Measurements from ENCODE around the gene TMIGD2.
"Not testable (repeated sequence)": the region's sequence is repeated elsewhere in the genome, so short reads cannot be mapped to it uniquely, and the experiment has no call there.

The TMIGD2 gene

DNA sequence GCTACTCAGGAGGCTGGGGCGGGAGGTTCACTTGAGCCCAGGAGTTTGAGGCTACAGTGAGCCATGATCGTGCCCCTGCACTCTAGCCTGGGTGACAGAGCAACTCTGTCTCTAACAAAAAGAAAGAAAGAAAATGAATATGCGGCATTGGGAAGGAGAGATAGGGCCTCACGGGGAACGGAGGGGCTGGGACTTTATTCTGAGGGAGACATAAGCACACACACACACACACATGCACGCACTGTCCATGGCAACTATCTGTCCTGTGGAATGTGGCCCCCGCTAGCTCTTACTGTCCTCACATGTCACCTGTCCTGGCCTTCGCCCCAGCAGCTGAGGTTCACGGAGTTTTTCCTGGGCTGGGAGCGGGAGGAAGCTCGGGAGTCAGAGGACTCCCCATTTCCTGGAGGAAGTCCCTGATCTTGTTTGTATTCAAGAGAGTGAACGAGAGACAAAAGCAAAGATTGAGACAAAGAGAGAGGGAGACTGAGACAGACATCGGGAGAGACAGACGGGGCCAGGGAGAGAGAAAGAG lies 35.8 kb upstream of the TMIGD2 start:
- Histone ChIP-seq H3K36me3 (ENCODE audit: control insufficient read depth in 4 of 4, insufficient read depth in 4 of 4, low read length in 3 of 4) (peaks cover 0 to 2% (median 0%) of the 10 kb centered on the region in 4 experiments), H3K4me3 (ENCODE audit: control insufficient read depth in 1 of 7, extremely low read depth in 1 of 7, insufficient read depth in 4 of 7, low read depth in 2 of 7, low read length in 6 of 7) (peak overlapping the region; percentile 7 to 89 (median 69)), H3K27me3 (replicated peaks in 2 of 5; ENCODE audit: control insufficient read depth in 4 of 5, insufficient read depth in 5 of 5, low read length in 4 of 5) (no peaks in the 10 kb centered on the region), H3K9me3 (ENCODE audit: control extremely low read depth in 1 of 5, control insufficient read depth in 4 of 5, insufficient read depth in 2 of 5, low read depth in 1 of 5, low read length in 4 of 5) (no peaks in the 10 kb centered on the region), H3K4me1 (ENCODE audit: control extremely low read depth in 1 of 4, control insufficient read depth in 4 of 4, insufficient read depth in 4 of 4, low read length in 3 of 4) (peaks cover 0 to 20% (median 17%) of the 10 kb centered on the region in 4 experiments), H3K27ac (ENCODE audit: insufficient read depth in 1 of 2, low read depth in 1 of 2, low read length in 2 of 2, poor library complexity in 1 of 2, severe bottlenecking in 2 of 2) (peak overlapping the region; percentile 12 to 40)
- CTCF ChIA-PET = no interaction called here
- 10% methylated on average over 9 of the region's 14 CpGs for WGBS (ENCODE audit: insufficient coverage)
- POLR2A ChIA-PET = interaction anchor here (0.7 to 1.2 kb wide), 2 partner anchors 8 to 946 kb away, joined by 3 to 4 read pairs; no protein-coding TSS in a partner anchor
- DNase-seq = peak; percentile 29 to 60 (median 49)

DNA sequence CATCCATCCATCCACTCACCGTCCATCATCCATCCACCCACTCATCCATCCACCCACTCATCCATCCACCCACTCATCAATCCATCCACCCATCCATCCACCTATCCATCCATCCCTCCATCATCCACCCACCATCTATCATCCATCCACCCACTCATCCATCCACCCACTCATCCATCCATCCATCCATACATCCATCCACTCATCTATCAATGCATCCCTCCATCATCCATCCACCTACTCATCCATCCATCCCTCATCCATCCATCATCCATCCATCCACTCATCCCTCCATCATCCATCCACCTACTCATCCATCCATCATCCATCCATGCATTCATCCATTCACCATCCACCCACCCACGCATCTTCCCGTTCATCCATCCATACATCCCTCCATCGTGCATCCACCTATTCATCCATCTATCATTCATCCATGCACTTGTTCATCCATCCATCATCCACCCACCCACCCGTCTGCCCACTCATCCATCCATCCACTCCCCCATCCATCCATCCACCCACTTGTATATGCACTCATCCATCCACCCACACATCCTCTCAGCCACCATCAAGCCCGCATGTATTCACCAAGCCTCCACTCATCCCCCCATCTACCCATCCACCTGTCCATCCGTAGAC lies 32.9 kb upstream of the TMIGD2 start:
- 95% methylated on average over 7 of the region's 7 CpGs for WGBS (ENCODE audit: insufficient coverage)
- peaks cover 0 to 2% (median 0%) of the 10 kb centered on the region in 4 experiments for H3K36me3 ChIP-seq (ENCODE audit: control insufficient read depth in 4 of 4, insufficient read depth in 4 of 4, low read length in 3 of 4)
- H3K27me3 ChIP-seq (replicated peaks in 2 of 5; ENCODE audit: control insufficient read depth in 4 of 5, insufficient read depth in 5 of 5, low read length in 4 of 5) = no peaks in the 10 kb centered on the region
- POLR2A ChIA-PET = no interaction called here
- peaks cover 0 to 13% (median 10%) of the 10 kb centered on the region in 4 experiments for H3K4me1 ChIP-seq (ENCODE audit: control extremely low read depth in 1 of 4, control insufficient read depth in 4 of 4, insufficient read depth in 4 of 4, low read length in 3 of 4)
- no peak for DNase-seq
- H3K27ac ChIP-seq (ENCODE audit: insufficient read depth in 1 of 2, low read depth in 1 of 2, low read length in 2 of 2, poor library complexity in 1 of 2, severe bottlenecking in 2 of 2) = no peak overlapping the region
- no peaks in the 10 kb centered on the region for H3K9me3 ChIP-seq (ENCODE audit: control extremely low read depth in 1 of 5, control insufficient read depth in 4 of 5, insufficient read depth in 2 of 5, low read depth in 1 of 5, low read length in 4 of 5)
- H3K4me3 ChIP-seq (ENCODE audit: control insufficient read depth in 1 of 7, extremely low read depth in 1 of 7, insufficient read depth in 4 of 7, low read depth in 2 of 7, low read length in 6 of 7) = no peak overlapping the region
- CTCF ChIA-PET = no interaction called here

DNA sequence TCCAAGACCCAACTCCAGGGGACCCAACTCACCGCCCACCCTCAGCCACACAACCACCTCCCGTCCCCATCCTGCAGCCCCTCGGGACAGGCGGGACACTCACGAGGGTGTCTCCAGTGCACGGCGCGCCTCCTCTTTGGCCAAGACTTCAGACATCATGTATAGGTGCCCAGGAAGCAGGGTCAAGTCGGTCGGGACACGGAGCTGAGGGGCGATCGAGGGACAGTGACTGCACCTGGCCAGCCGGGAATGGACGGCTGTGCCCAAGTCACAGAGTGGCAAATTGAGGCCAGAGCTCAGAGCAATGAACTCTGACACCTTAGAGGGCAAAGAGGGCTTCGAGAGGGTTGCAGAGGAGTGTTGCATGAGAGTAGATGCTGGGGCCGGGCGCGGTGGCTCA lies 27.7 kb upstream of the TMIGD2 start:
- H3K36me3 ChIP-seq (ENCODE audit: control insufficient read depth in 4 of 4, insufficient read depth in 4 of 4, low read length in 3 of 4) = peaks cover 0 to under 1% (median 0%) of the 10 kb centered on the region in 4 experiments
- H3K9me3 ChIP-seq (ENCODE audit: control extremely low read depth in 1 of 5, control insufficient read depth in 4 of 5, insufficient read depth in 2 of 5, low read depth in 1 of 5, low read length in 4 of 5) = no peaks in the 10 kb centered on the region
- whole genome bisulfite sequencing (ENCODE audit: insufficient coverage) = 98% methylated on average over 14 of the region's 19 CpGs
- no peak overlapping the region for H3K4me3 ChIP-seq (ENCODE audit: control insufficient read depth in 1 of 7, extremely low read depth in 1 of 7, insufficient read depth in 4 of 7, low read depth in 2 of 7, low read length in 6 of 7)
- no peak for DNase-seq
- H3K4me1 ChIP-seq (ENCODE audit: control extremely low read depth in 1 of 4, control insufficient read depth in 4 of 4, insufficient read depth in 4 of 4, low read length in 3 of 4) = peaks cover 0 to 27% (median 24%) of the 10 kb centered on the region in 4 experiments
- peaks cover 0 to 20% (median 7%) of the 10 kb centered on the region in 5 experiments for H3K27me3 ChIP-seq (replicated peaks in 2 of 5; ENCODE audit: control insufficient read depth in 4 of 5, insufficient read depth in 5 of 5, low read length in 4 of 5)
- POLR2A ChIA-PET = no interaction called here
- CTCF ChIA-PET = interaction anchor here (0.8 to 1.4 kb wide), 2 partner anchors 10 to 62 kb away, joined by 3 read pairs; no protein-coding TSS in a partner anchor
- H3K27ac ChIP-seq (ENCODE audit: insufficient read depth in 1 of 2, low read depth in 1 of 2, low read length in 2 of 2, poor library complexity in 1 of 2, severe bottlenecking in 2 of 2) = no peak overlapping the region

DNA sequence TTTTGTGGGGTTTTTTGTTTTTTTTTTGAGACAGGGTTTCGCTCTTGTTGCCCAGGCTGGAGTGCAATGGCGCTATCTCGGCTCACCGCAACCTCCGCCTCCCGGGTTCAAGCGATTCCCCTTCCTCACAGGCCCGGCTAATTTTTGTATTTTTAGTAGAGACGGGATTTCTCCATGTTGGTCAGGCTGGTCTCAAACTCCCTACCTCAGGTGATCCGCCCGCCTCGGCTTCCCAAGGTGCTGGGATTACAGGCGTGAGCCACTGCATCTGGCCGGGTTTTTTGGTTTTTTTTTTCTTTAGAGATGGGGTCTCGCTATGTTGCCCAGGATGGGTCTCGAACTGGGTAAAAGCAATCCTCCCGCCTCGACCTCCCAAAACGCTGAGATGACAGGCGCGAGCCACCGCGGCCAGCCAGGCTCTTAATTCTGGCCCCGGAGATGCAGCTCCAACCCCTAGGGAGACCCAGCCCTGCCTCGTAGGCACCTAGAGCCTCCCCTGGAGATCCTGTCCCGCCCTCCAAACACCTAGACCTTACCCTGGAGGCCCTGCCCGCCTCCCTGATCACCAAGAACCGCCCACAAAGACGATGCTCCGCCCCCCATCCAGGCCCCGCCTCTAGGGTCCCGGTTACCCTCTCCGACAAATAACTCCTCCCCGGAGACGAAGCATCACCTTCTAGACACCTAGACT lies 26.9 kb upstream of the TMIGD2 start:
- peaks cover 0 to 27% (median 24%) of the 10 kb centered on the region in 4 experiments for H3K4me1 ChIP-seq (ENCODE audit: control extremely low read depth in 1 of 4, control insufficient read depth in 4 of 4, insufficient read depth in 4 of 4, low read length in 3 of 4)
- peak overlapping the region; percentile 32 to 73 (median 62) for H3K4me3 ChIP-seq (ENCODE audit: control insufficient read depth in 1 of 7, extremely low read depth in 1 of 7, insufficient read depth in 4 of 7, low read depth in 2 of 7, low read length in 6 of 7)
- CTCF ChIA-PET = interaction anchor here (0.8 to 1.4 kb wide), 2 partner anchors 10 to 61 kb away, joined by 3 read pairs; no protein-coding TSS in a partner anchor
- H3K9me3 ChIP-seq (ENCODE audit: control extremely low read depth in 1 of 5, control insufficient read depth in 4 of 5, insufficient read depth in 2 of 5, low read depth in 1 of 5, low read length in 4 of 5); H3K27ac ChIP-seq (ENCODE audit: insufficient read depth in 1 of 2, low read depth in 1 of 2, low read length in 2 of 2, poor library complexity in 1 of 2, severe bottlenecking in 2 of 2); H3K36me3 ChIP-seq (ENCODE audit: control insufficient read depth in 4 of 4, insufficient read depth in 4 of 4, low read length in 3 of 4); POLR2A ChIA-PET: not testable (repeated sequence)
- DNase-seq = peak in 2 of 3 donors; percentile 32 to 36
- 47% methylated on average over 33 of the region's 35 CpGs for WGBS (ENCODE audit: insufficient coverage)
- H3K27me3 ChIP-seq (replicated peaks in 2 of 5; ENCODE audit: control insufficient read depth in 4 of 5, insufficient read depth in 5 of 5, low read length in 4 of 5) = peaks cover 0 to 20% (median 7%) of the 10 kb centered on the region in 5 experiments

DNA sequence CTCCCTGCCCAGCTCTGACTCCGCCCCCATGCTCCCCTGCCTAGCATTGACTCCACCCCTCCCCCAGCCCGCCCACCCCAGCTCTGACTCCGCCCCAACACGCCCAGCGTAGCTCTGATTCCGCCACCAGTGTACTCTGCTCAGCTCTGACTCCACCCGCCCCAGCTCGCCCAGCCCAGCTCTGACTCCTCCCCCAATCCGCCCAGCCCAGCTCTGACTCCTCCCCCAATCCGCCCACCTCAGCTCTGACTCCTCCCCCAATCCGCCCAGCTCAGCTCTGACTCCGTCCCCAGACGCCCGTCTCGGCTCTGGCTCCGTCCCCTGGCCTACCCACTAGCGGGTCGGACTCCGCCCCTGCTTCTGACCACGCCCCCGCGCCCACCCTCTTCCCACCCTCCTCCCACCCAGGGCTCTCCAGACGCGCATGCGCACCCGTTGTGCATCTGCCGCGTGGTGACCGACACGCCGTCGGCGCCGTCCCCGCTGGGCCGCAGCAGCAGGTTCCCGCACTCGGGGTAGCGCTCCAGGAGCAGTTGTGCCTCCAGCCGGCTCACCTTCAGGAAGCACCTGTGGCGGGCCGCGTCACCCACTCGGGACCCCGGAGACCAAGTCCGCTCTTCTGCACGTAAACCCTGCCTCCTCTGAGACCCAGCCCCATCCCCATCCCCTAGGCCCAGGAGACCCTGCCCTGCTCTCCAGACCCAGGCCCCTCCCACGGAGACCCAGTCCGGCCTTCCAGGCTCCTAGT lies 26.2 kb upstream of the TMIGD2 start:
- no peaks in the 10 kb centered on the region for H3K9me3 ChIP-seq (ENCODE audit: control extremely low read depth in 1 of 5, control insufficient read depth in 4 of 5, insufficient read depth in 2 of 5, low read depth in 1 of 5, low read length in 4 of 5)
- H3K36me3 ChIP-seq (ENCODE audit: control insufficient read depth in 4 of 4, insufficient read depth in 4 of 4, low read length in 3 of 4) = no peaks in the 10 kb centered on the region
- DNase-seq = peak; percentile 94 to 96 (median 95)
- ChIA-PET POLR2A (interaction anchor here (1.1 kb wide), 2 partner anchors 15 to 72 kb away, joined by 3 to 5 read pairs; partner anchors contain the start of genes MPND and SH3GL1), CTCF (interaction anchor here (0.9 to 1.1 kb wide), 2 partner anchors 9 to 61 kb away, joined by 4 to 5 read pairs; no protein-coding TSS in a partner anchor)
- WGBS (ENCODE audit: insufficient coverage) = 0% methylated on average over 35 of the region's 49 CpGs
- no peak overlapping the region for H3K27ac ChIP-seq (ENCODE audit: insufficient read depth in 1 of 2, low read depth in 1 of 2, low read length in 2 of 2, poor library complexity in 1 of 2, severe bottlenecking in 2 of 2)
- H3K27me3 ChIP-seq (replicated peaks in 2 of 5; ENCODE audit: control insufficient read depth in 4 of 5, insufficient read depth in 5 of 5, low read length in 4 of 5) = peaks cover 0 to 20% (median 7%) of the 10 kb centered on the region in 5 experiments
- peaks cover 0 to 27% (median 24%) of the 10 kb centered on the region in 4 experiments for H3K4me1 ChIP-seq (ENCODE audit: control extremely low read depth in 1 of 4, control insufficient read depth in 4 of 4, insufficient read depth in 4 of 4, low read length in 3 of 4)
- H3K4me3 ChIP-seq (ENCODE audit: control insufficient read depth in 1 of 7, extremely low read depth in 1 of 7, insufficient read depth in 4 of 7, low read depth in 2 of 7, low read length in 6 of 7) = peak overlapping the region; percentile 32 to 82 (median 62)

DNA sequence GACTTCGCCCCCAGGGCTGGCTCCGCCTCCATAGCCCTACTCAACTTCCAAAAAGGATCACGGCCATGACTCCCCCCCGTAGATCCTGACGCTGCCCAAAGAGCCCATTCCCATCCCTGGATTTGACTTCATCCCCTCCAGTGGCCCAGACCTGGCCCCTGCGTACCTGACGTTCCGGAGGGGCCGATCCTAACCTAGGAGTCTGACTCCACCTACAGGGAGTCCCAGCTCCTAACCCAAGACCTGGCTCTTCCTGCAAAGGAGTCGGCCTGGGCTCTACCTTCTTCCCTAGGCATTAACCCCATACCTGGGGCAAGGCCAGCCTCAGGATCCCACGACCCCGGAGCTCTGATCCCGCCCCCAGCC lies 25.7 kb upstream of the TMIGD2 start:
- POLR2A ChIA-PET = interaction anchor here (1.1 kb wide), 2 partner anchors 16 to 72 kb away, joined by 3 to 5 read pairs; partner anchors contain the start of genes MPND and SH3GL1
- peak overlapping the region; percentile 13 to 82 (median 57) for H3K4me3 ChIP-seq (ENCODE audit: control insufficient read depth in 1 of 7, extremely low read depth in 1 of 7, insufficient read depth in 4 of 7, low read depth in 2 of 7, low read length in 6 of 7)
- WGBS (ENCODE audit: insufficient coverage) = 3% methylated on average over 9 of the region's 13 CpGs

More for the DNA sequence above, 25.7 kb upstream of the TMIGD2 start:
- CTCF ChIA-PET = interaction anchor here (0.9 to 1.1 kb wide), 2 partner anchors 8 to 60 kb away, joined by 4 to 5 read pairs; no protein-coding TSS in a partner anchor
- H3K9me3 ChIP-seq (ENCODE audit: control extremely low read depth in 1 of 5, control insufficient read depth in 4 of 5, insufficient read depth in 2 of 5, low read depth in 1 of 5, low read length in 4 of 5) = no peaks in the 10 kb centered on the region
- H3K27ac ChIP-seq (ENCODE audit: insufficient read depth in 1 of 2, low read depth in 1 of 2, low read length in 2 of 2, poor library complexity in 1 of 2, severe bottlenecking in 2 of 2) = no peak overlapping the region
- H3K36me3 ChIP-seq (ENCODE audit: control insufficient read depth in 4 of 4, insufficient read depth in 4 of 4, low read length in 3 of 4) = no peaks in the 10 kb centered on the region
- H3K27me3 ChIP-seq (replicated peaks in 2 of 5; ENCODE audit: control insufficient read depth in 4 of 5, insufficient read depth in 5 of 5, low read length in 4 of 5) = peaks cover 0 to 20% (median 7%) of the 10 kb centered on the region in 5 experiments
- peaks cover 0 to 27% (median 24%) of the 10 kb centered on the region in 4 experiments for H3K4me1 ChIP-seq (ENCODE audit: control extremely low read depth in 1 of 4, control insufficient read depth in 4 of 4, insufficient read depth in 4 of 4, low read length in 3 of 4)
- no peak for DNase-seq
